Liver (tissue), 9 donors: ENCODE measurements around the gene FNDC8. TPM values are rescaled to one million over a fixed set of nuclear protein-coding genes. Genes with fewer than 3 reads are reported as not detected.

Experiments used
- DNase-seq: peaks from one replicate; pipeline ENCODE4 v3.0.0-alpha.2; 2017; ENCODE audit warnings: low spot score
- H3K27ac ChIP-seq, 2 donors: one replicate each; pipeline ENCODE4 v1.7.0; 2013; ENCODE audit warnings: inconsistent platforms in 2 of 2, low read length in 2 of 2, control low read depth in 1 of 2, low read depth in 1 of 2, mild to moderate bottlenecking in 1 of 2
- H3K27me3 ChIP-seq, 4 donors: one replicate each; pipeline versions ENCODE4 v1.6.1 to v1.7.0; 2013; ENCODE audit warnings: low read length in 3 of 4, inconsistent platforms in 1 of 4, mild to moderate bottlenecking in 1 of 4, moderate library complexity in 1 of 4; ENCODE audit not compliant: control insufficient read depth in 4 of 4, insufficient read depth in 4 of 4
- H3K36me3 ChIP-seq, 4 donors: one replicate each; pipeline versions ENCODE4 v1.6.1 to v1.7.0; 2013; ENCODE audit warnings: low read length in 3 of 4, mild to moderate bottlenecking in 3 of 4, low read depth in 1 of 4, moderate library complexity in 1 of 4; ENCODE audit not compliant: control insufficient read depth in 4 of 4, insufficient read depth in 3 of 4
- H3K4me1 ChIP-seq, 4 donors: one replicate each; pipeline versions ENCODE4 v1.6.1 to v1.7.0; 2013; ENCODE audit warnings: low read length in 3 of 4, mild to moderate bottlenecking in 3 of 4, moderate library complexity in 1 of 4; ENCODE audit not compliant: control insufficient read depth in 4 of 4, insufficient read depth in 4 of 4
- H3K4me3 ChIP-seq, 3 donors: one replicate each; pipeline versions ENCODE4 v1.6.1 to v1.7.0; 2013; ENCODE audit warnings: low read length in 3 of 3, control low read depth in 1 of 3, low read depth in 1 of 3, mild to moderate bottlenecking in 1 of 3
- H3K9ac ChIP-seq, 2 donors: one replicate each; pipeline ENCODE4 v1.7.0; 2013; ENCODE audit warnings: low read length in 2 of 2, mild to moderate bottlenecking in 2 of 2, moderate library complexity in 2 of 2, control low read depth in 1 of 2, low read depth in 1 of 2
- H3K9me3 ChIP-seq, 4 donors: one replicate each; pipeline versions ENCODE4 v1.6.1 to v1.7.0; 2013; ENCODE audit warnings: low read length in 3 of 4; ENCODE audit not compliant: control insufficient read depth in 4 of 4
- ATF3 ChIP-seq: IDR thresholded peaks from 2 replicates; pipeline ENCODE4 v1.6.1; 2016; ENCODE audit warnings: antibody characterized with exemption
- CTCF ChIP-seq: fragments of 150-350 bp; IDR thresholded peaks from 2 replicates; pipeline ENCODE4 v1.5.1; 2017; ENCODE audit warnings: improper control_type of control experiment, low read depth, low read length; ENCODE audit not compliant: missing input control
- EGR1 ChIP-seq, 2 donors: IDR thresholded peaks; 2 replicates each; pipeline ENCODE4 v1.6.1; 2016 to 2018; ENCODE audit warnings: antibody characterized with exemption in 2 of 2, low read depth in 2 of 2
- FOXA1 ChIP-seq: IDR thresholded peaks from 2 replicates; pipeline ENCODE4 v1.6.1; 2016; ENCODE audit warnings: antibody characterized with exemption
- FOXA2 ChIP-seq: IDR thresholded peaks from 2 replicates; pipeline ENCODE4 v1.6.1; 2016; ENCODE audit warnings: antibody characterized with exemption
- GABPA ChIP-seq, 2 donors: IDR thresholded peaks in 1 of 2; conservative IDR thresholded peaks in 1 of 2; 2 replicates each; pipeline ENCODE4 v1.6.1; 2016; ENCODE audit warnings: antibody characterized with exemption in 2 of 2, mild to moderate bottlenecking in 1 of 2, moderate library complexity in 1 of 2
- HNF4G ChIP-seq: IDR thresholded peaks from 2 replicates; pipeline ENCODE4 v1.6.1; 2016; ENCODE audit warnings: antibody characterized with exemption
- MAX ChIP-seq: IDR thresholded peaks from 2 replicates; pipeline ENCODE4 v1.6.1; 2016; ENCODE audit warnings: antibody characterized with exemption
- NR2F2 ChIP-seq: IDR thresholded peaks from 2 replicates; pipeline ENCODE4 v1.6.1; 2016; ENCODE audit warnings: antibody characterized with exemption
- REST ChIP-seq: IDR thresholded peaks from 2 replicates; pipeline ENCODE4 v1.6.1; 2016; ENCODE audit warnings: antibody characterized with exemption, mild to moderate bottlenecking
- RXRA ChIP-seq, 2 donors: IDR thresholded peaks; 2 replicates each; pipeline ENCODE4 v1.6.1; 2017 to 2018; ENCODE audit warnings: antibody characterized with exemption in 2 of 2, mild to moderate bottlenecking in 1 of 2
- SP1 ChIP-seq: IDR thresholded peaks from 2 replicates; pipeline ENCODE4 v1.6.1; 2018; ENCODE audit warnings: antibody characterized with exemption, mild to moderate bottlenecking
- TAF1 ChIP-seq: conservative IDR thresholded peaks from 2 replicates; pipeline ENCODE4 v1.6.1; 2016; ENCODE audit warnings: antibody characterized with exemption, mild to moderate bottlenecking
- ZBTB33 ChIP-seq: IDR thresholded peaks from 2 replicates; pipeline ENCODE4 v1.6.1; 2016; ENCODE audit warnings: antibody characterized with exemption
- WGBS: extraction: QIAGEN DNeasy Blood & Tissue Kit; methylation state at CpG from one replicate; pipeline ENCODE4 v1.1.7; 2013; 5-methylcytosine and 5-hydroxymethylcytosine counted together
- polyA plus RNA-seq, 2 donors: library from polyadenylated mRNA; stranded (reverse) in 1 of 2; unstranded in 1 of 2; fragments of 200-250 nt in 1 of 2; fragments of >200 nt in 1 of 2; fragmentation: Nextera tagmentation in 1 of 2; extraction: Ambion mirVana in 1 of 2; gene quantifications; one replicate each; pipeline versions ENCODE4 v1.2.1 to v1.2.3, GENCODE V29; 2013 to 2015
- total RNA-seq, 2 donors: library from RNA; depleted of rRNA; stranded (reverse); fragments of >200 nt; gene quantifications; one replicate each; pipeline ENCODE4 v1.2.3, GENCODE V29; 2014
- donor health status: healthy.
- donor health status: healthy.
- donor health status: healthy.
- donor health status: healthy.
- donor health status: healthy.

Gene FNDC8
- total and polyA plus RNA-seq, 4 donors, result not detected

GRCh38 chr17:35167046-35167445 lies 45.6 kb downstream of the FNDC8 start:
- no peak for TF ChIP-seq TAF1
- TF ChIP-seq EGR1 (IDR thresholded peaks at IDR 0.05; ENCODE audit: low read depth in 2 of 2), result no peak
- Histone ChIP-seq H3K4me1 (peaks cover 0 to 2% (median 0%) of the 10 kb centered on the region in 4 donors), H3K4me3 (no peak overlapping the region), H3K9me3 (no peaks in the 10 kb centered on the region), H3K36me3 (no peaks in the 10 kb centered on the region), H3K9ac (no peak overlapping the region), H3K27me3 (peaks cover 0 to 3% (median 0%) of the 10 kb centered on the region in 4 donors), H3K27ac (no peak overlapping the region)
- no peak for DNase-seq
- WGBS, result 53% methylated on average over 3 of the region's 3 CpGs

- H3K27me3 ChIP-seq, result peaks cover 0 to 3% (median 0%) of the 10 kb centered on the region in 4 donors
- H3K9ac ChIP-seq, result no peak overlapping the region
- WGBS, result 88% methylated on average over 1 of the region's 1 CpG
- H3K4me1 ChIP-seq, result peaks cover 0 to 2% (median 0%) of the 10 kb centered on the region in 4 donors
- H3K9me3 ChIP-seq, result no peaks in the 10 kb centered on the region
- H3K36me3 ChIP-seq, result no peaks in the 10 kb centered on the region
- no peak overlapping the region for H3K27ac ChIP-seq
- no peak for DNase-seq
- H3K4me3 ChIP-seq, result no peak overlapping the region
- TF ChIP-seq NR2F2 (no peak), REST (no peak), FOXA1 (no peak), HNF4G (no peak), SP1 (no peak), MAX (no peak), RXRA (IDR thresholded peaks at IDR 0.05) (no peak), GABPA (IDR thresholded peaks at IDR 0.05 in 1 of 2, conservative IDR thresholded peaks at IDR 0.05 in 1 of 2) (no peak), TAF1 (no peak), ZBTB33 (no peak), ATF3 (no peak), FOXA2 (no peak), CTCF (no peak)
Observed at GRCh38 chr17:35167666-35168065, 46.3 kb downstream of the FNDC8 start.
